ENCODE results near the gene SPAG9. TPM values are rescaled to one million over a fixed set of nuclear protein-coding genes. Genes with fewer than 3 reads are reported as not detected.

SPAG9 gene
- total and polyA plus RNA-seq, 2 of the 8 experiments (the other 6 are each of a cell fraction or from before 2014, with no cell fraction given) = 9.8 to 63.8 TPM

DNA sequence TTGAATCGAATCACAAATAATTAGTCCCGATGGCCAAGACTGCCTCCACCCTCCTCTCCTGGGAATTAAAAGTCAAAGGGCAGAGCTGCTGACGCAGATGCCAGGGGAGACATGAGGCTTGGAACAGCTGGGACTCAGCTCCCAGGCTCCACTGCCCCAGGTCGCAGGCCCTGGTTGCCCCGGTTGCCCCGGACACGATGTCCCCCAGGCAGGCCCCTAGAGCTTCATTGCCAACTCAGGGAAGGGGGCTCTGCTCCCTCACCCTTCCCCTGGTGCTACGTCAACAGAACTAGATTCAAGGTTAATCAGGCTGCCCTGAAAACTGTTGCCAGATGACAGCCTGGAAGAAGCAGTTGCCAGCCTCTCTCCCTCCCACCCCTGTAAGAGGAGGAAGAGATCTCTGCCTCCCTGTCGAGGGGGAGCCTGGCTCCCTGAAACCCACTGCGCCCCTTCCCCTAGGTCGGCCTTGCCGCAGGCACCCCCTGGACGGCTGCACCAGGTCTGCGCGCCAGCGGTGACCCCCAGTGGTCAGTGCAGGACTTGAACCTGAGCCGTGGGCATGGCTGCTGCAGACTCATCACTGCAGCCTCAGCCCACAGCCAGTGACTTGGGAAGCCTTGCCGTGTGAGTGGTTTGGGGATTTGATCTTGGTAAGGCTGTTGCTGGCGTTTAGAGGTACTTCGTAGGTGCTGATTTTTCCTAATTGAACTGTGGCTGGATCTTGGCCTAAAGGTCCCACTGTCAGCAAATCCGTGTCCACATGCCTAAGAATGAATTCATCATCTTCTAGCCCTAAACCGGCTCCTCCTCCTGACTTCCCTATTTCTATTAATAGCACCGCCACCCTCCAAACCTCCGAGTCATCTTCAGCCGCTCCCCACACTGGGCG, 170.4 kb downstream of the SPAG9 start (continued):
- TF ChIP-seq, protein P1, sequence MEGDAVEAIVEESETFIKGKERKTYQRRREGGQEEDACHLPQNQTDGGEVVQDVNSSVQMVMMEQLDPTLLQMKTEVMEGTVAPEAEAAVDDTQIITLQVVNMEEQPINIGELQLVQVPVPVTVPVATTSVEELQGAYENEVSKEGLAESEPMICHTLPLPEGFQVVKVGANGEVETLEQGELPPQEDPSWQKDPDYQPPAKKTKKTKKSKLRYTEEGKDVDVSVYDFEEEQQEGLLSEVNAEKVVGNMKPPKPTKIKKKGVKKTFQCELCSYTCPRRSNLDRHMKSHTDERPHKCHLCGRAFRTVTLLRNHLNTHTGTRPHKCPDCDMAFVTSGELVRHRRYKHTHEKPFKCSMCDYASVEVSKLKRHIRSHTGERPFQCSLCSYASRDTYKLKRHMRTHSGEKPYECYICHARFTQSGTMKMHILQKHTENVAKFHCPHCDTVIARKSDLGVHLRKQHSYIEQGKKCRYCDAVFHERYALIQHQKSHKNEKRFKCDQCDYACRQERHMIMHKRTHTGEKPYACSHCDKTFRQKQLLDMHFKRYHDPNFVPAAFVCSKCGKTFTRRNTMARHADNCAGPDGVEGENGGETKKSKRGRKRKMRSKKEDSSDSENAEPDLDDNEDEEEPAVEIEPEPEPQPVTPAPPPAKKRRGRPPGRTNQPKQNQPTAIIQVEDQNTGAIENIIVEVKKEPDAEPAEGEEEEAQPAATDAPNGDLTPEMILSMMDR (IDR thresholded peaks at IDR 0.05; ENCODE audit: control extremely low read depth in 1 of 3, insufficient read depth in 1 of 3, low read depth in 1 of 3, low read length in 3 of 3) = peak; percentile 88 to 95 (median 90)

Measured in H1 (cell line).